SH-SY5Y (cell line): ENCODE measurements around the gene MORN3.

ENCODE experiments used
- GATA2 ChIP-seq: IDR thresholded peaks from 2 replicates; pipeline ENCODE4 v1.6.1; 2011; ENCODE audit warnings: mild to moderate bottlenecking, low read depth, low read length
- GATA3 ChIP-seq: IDR thresholded peaks from 2 replicates; pipeline ENCODE4 v1.6.1; 2011; ENCODE audit warnings: low read depth, mild to moderate bottlenecking, low read length, moderate library complexity

GRCh38 chr12:121610239-121611149, 59.0 kb downstream of the MORN3 start:
- no peak for TF ChIP-seq GATA3
- no peak for TF ChIP-seq GATA2
